ENCODE data around the gene CDK16.

The CDK16 gene

DNA sequence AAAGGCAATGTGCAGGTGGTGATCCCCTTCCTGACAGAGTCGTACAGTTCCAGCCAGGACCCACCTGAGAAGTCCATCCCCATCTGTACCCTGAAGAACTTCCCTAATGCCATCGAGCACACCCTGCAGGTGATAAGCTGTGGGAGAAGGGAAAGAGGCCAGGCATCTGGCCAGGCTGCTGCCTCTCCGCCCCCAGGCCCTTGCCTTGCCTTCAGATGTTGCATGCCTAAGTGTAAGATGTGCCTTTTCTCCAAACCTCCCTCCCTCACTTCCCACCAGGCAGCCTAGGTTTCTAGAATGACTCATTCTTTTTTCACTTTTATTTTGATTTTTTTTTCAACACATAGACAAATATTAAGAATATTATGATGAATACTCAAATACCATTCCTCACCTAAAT is 12.2 kb upstream of the CDK16 start:
- H3K9me3 Mint-ChIP-seq = no peaks in the 10 kb centered on the region
- ATAC-seq (replicated peaks) = no peak
- H3K4me3 Mint-ChIP-seq = no peak overlapping the region
- H3K4me1 Mint-ChIP-seq = peaks cover 0 to 7% of the 10 kb centered on the region in 2 donors
- no peak overlapping the region for H3K27ac Mint-ChIP-seq
- peaks cover 21 to 78% of the 10 kb centered on the region in 2 donors for H3K36me3 Mint-ChIP-seq
- H3K27me3 Mint-ChIP-seq = no peaks in the 10 kb centered on the region
- DNase-seq = no peak

- H3K27ac Mint-ChIP-seq = no peak overlapping the region
- H3K9me3 Mint-ChIP-seq = no peaks in the 10 kb centered on the region
- peaks cover 0 to 8% of the 10 kb centered on the region in 2 donors for H3K4me1 Mint-ChIP-seq
- DNase-seq (no peak), ATAC-seq (replicated peaks) (no peak)
- H3K4me3 Mint-ChIP-seq = no peak overlapping the region
- H3K27me3 Mint-ChIP-seq = no peaks in the 10 kb centered on the region
- H3K36me3 Mint-ChIP-seq = peaks cover 23 to 78% of the 10 kb centered on the region in 2 donors
Observed at GRCh38 chrX:47208108-47208507, 10.4 kb upstream of the CDK16 start.

- ATAC-seq (replicated peaks) (no peak), DNase-seq (no peak)
- peaks cover 26 to 75% of the 10 kb centered on the region in 2 donors for H3K36me3 Mint-ChIP-seq
- H3K27me3 Mint-ChIP-seq = no peaks in the 10 kb centered on the region
- H3K27ac Mint-ChIP-seq = no peak overlapping the region
- no peaks in the 10 kb centered on the region for H3K9me3 Mint-ChIP-seq
- peaks cover 0 to 8% of the 10 kb centered on the region in 2 donors for H3K4me1 Mint-ChIP-seq
- no peak overlapping the region for H3K4me3 Mint-ChIP-seq
Observed at GRCh38 chrX:47209508-47210238, 8.8 kb upstream of the CDK16 start.

- no peak overlapping the region for H3K27ac Mint-ChIP-seq
- DNase-seq (no peak), ATAC-seq (replicated peaks) (no peak)
- no peak overlapping the region for H3K4me3 Mint-ChIP-seq
- H3K36me3 Mint-ChIP-seq = peaks cover 22 to 72% of the 10 kb centered on the region in 2 donors
- H3K9me3 Mint-ChIP-seq = no peaks in the 10 kb centered on the region
- peaks cover 0 to 5% of the 10 kb centered on the region in 2 donors for H3K4me1 Mint-ChIP-seq
- H3K27me3 Mint-ChIP-seq = no peaks in the 10 kb centered on the region
Observed at GRCh38 chrX:47210661-47211425, 7.6 kb upstream of the CDK16 start.

DNA sequence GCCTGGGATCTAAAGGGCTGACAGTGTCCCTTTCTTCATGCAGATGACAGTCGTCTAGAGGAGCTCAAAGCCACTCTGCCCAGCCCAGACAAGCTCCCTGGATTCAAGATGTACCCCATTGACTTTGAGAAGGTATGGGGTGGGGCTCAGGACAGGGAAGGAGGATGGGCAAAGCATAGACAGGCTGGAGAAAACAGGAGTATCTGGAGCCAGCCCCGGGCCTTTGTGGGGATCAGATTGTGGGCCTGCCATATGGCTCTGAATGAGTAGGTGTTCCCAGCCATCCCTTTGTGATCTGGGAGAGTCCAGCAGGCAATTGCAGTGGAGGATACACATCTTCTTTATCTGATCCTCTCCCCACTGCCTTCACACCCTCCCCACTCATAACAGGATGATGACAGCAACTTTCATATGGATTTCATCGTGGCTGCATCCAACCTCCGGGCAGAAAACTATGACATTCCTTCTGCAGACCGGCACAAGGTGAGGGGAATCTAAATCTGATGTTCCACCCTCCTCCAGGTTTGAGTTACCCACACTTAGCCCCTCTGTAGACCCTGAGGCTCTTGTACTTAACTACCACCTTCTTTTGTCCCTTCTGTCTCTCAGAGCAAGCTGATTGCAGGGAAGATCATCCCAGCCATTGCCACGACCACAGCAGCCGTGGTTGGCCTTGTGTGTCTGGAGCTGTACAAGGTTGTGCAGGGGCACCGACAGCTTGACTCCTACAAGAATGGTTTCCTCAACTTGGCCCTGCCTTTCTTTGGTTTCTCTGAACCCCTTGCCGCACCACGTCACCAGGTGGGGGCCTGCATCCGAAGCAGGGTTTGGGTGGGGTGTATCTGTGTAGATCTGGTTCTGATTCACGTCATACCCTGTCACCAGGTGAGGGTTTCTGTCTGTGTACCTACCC is 5.8 kb upstream of the CDK16 start:
- no peaks in the 10 kb centered on the region for H3K9me3 Mint-ChIP-seq
- no peak overlapping the region for H3K4me3 Mint-ChIP-seq
- H3K27ac Mint-ChIP-seq = no peak overlapping the region
- no peaks in the 10 kb centered on the region for H3K27me3 Mint-ChIP-seq
- peaks cover 15 to 22% of the 10 kb centered on the region in 2 donors for H3K4me1 Mint-ChIP-seq
- peaks cover 34 to 68% of the 10 kb centered on the region in 2 donors for H3K36me3 Mint-ChIP-seq
- ATAC-seq (replicated peaks) = no peak
- no peak for DNase-seq

- Mint-ChIP-seq H3K4me1 (peaks cover 22 to 27% of the 10 kb centered on the region in 2 donors), H3K27me3 (no peaks in the 10 kb centered on the region), H3K36me3 (peaks cover 36 to 71% of the 10 kb centered on the region in 2 donors), H3K9me3 (no peaks in the 10 kb centered on the region), H3K4me3 (no peak overlapping the region), H3K27ac (no peak overlapping the region)
- no peak for DNase-seq
- no peak for ATAC-seq (replicated peaks)
Observed at GRCh38 chrX:47214435-47215077, 3.9 kb upstream of the CDK16 start.

- H3K27ac Mint-ChIP-seq = no peak overlapping the region
- no peak for DNase-seq
- H3K27me3 Mint-ChIP-seq = no peaks in the 10 kb centered on the region
- peaks cover 36 to 70% of the 10 kb centered on the region in 2 donors for H3K36me3 Mint-ChIP-seq
- no peak for ATAC-seq (replicated peaks)
- no peaks in the 10 kb centered on the region for H3K9me3 Mint-ChIP-seq
- H3K4me3 Mint-ChIP-seq = no peak overlapping the region
- H3K4me1 Mint-ChIP-seq = peaks cover 31 to 33% of the 10 kb centered on the region in 2 donors
Observed at GRCh38 chrX:47215291-47215900, 3.1 kb upstream of the CDK16 start.

DNA sequence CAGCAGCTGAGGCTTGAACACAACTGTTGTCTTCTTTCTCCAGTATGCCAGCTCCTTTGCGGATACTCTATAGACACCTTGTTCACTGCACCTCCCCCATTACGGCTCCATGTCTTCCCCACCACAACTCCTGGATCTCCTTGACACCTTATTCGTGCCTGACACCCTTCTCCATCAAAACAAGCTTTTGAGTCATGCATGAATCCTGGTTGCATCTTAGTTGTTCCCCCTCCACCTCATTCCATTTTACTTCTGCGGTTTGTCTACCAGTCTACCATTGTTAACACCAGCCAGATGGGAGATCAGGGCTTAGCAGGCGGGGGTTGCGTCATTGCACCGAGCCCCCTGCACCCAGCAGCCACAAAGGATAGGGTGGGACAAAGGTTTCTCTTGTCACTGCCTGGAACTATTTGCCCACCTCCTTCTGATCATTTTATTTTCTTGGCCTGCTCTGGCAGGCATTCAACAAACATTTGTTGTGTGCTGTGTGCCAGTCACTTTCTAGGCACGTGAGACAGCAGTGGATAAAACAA is 2.0 kb upstream of the CDK16 start:
- Mint-ChIP-seq H3K36me3 (peaks cover 33 to 65% of the 10 kb centered on the region in 2 donors), H3K4me3 (peak overlapping the region; percentile 90 to 98), H3K9me3 (no peaks in the 10 kb centered on the region), H3K27me3 (no peaks in the 10 kb centered on the region), H3K27ac (peak overlapping the region; percentile 99), H3K4me1 (peaks cover 38 to 41% of the 10 kb centered on the region in 2 donors)
- DNase-seq (no peak), ATAC-seq (replicated peaks) (no peak)

GRCh38 chrX:47217121-47217851 is 1.2 kb upstream of the CDK16 start:
- DNase-seq (no peak), ATAC-seq (replicated peaks) (no peak)
- H3K36me3 Mint-ChIP-seq = peaks cover 30 to 61% of the 10 kb centered on the region in 2 donors
- peak overlapping the region; percentile 99 for H3K27ac Mint-ChIP-seq
- no peaks in the 10 kb centered on the region for H3K9me3 Mint-ChIP-seq
- H3K4me1 Mint-ChIP-seq = peaks cover 39 to 41% of the 10 kb centered on the region in 2 donors
- H3K4me3 Mint-ChIP-seq = peak overlapping the region; percentile 90 to 98
- H3K27me3 Mint-ChIP-seq = no peaks in the 10 kb centered on the region

DNA sequence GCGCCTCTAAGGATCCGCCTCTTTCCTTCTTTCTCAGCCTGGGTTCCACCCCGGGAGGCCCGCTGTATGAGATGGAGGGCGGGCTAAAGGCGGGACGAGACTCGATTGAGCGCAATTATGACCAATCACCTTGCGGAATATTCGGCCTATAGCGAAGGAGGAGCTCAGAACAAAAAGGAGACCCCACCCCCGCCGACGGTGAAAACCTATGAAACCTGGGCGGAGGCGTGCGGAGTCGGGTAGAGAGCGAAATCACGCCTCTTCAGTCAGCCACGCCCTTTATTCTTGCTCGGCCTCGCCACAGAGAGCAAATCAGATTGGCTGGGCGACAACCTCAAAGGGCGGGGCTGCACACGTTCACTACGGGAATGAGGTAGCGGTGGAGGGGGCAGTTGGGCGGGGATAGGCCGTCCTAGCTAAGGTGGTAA is 615 bp upstream of the CDK16 start:
- peak; percentile 87 to 88 for ATAC-seq (replicated peaks)
- Mint-ChIP-seq H3K9me3 (no peaks in the 10 kb centered on the region), H3K27me3 (no peaks in the 10 kb centered on the region), H3K27ac (peak overlapping the region; percentile 99), H3K4me1 (peaks cover 40 to 41% of the 10 kb centered on the region in 2 donors), H3K36me3 (peaks cover 27 to 58% of the 10 kb centered on the region in 2 donors), H3K4me3 (peak overlapping the region; percentile 90 to 98)
- peak; percentile 99 for DNase-seq

DNA sequence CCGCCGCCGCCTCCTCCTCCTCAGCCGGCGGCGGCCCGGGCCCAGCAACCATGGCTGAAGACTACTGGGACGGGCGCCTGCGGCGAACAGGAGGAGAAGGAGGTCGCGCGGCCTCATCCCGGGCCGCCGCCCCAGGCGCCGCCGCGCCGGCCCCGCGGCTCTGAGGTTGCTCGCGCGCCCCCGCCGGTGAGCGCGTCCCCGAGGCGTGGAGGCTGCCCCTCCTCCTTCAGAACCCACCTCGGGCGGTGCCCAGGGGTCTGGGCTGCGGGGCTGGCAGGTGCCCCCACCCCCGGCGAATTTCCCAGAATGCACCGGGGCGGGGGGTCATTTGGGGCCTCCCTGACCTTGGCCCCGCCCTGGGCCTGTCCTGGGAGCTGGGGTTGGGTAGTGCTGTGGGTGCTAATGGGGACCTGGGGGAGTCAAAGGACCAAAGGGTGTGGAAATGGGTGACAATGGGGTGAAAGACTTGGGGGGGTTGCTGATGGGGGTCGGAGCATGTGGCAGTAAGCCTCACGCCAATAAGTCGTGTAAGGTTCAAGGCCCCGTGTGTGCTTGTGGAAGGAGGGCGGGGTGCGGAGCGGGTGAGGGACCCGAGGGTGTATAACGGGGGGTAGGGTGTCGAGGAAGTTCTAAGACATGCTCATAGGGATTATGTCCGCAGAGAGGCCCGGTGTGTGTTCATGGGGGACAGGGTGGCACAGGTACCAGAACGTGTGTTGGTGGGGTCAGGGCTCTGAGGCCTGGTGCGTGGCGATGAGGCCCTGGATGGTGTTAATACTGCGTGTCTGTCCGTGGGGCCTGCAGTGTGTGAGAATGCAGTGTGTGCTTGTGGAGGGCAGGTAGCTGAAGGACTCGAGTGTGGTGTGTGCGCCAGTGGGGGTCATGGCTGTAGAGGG is 687 bp downstream of the CDK16 start:
- H3K27ac Mint-ChIP-seq = peak overlapping the region; percentile 79
- ATAC-seq (replicated peaks) (peak; percentile 1 to 4), DNase-seq (peak; percentile 42)

DNA sequence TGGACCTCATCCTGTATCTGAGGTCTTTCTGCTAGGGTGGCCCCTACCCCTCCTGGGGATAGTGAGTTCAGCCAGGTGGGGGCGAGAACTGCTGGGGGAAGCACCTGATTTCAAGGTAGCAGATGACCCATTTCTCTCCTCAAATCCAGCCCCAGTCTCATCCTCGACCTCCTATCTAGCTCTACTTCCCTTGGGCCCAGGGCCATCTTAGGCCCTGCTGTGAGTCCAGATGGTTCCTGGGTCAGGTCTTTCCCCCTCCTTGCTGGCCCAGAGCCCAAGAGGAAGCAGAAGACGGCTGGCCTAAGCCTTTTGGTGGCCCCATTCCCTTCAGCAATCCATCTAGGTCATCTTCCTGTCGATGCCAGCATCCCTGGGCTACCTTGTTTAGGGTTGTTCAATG is 3.3 kb downstream of the CDK16 start:
- no peak overlapping the region for H3K27ac Mint-ChIP-seq
- DNase-seq = no peak
- H3K36me3 Mint-ChIP-seq = peaks cover 27 to 59% of the 10 kb centered on the region in 2 donors

More for the DNA sequence above, 687 bp downstream of the CDK16 start:
- Mint-ChIP-seq H3K36me3 (peaks cover 25 to 58% of the 10 kb centered on the region in 2 donors), H3K27me3 (no peaks in the 10 kb centered on the region), H3K4me3 (peak overlapping the region; percentile 90 to 98), H3K4me1 (peaks cover 40 to 41% of the 10 kb centered on the region in 2 donors), H3K9me3 (no peaks in the 10 kb centered on the region)

More for the DNA sequence above, 3.3 kb downstream of the CDK16 start:
- Mint-ChIP-seq H3K4me1 (peaks cover 32 to 33% of the 10 kb centered on the region in 2 donors), H3K4me3 (no peak overlapping the region), H3K9me3 (no peaks in the 10 kb centered on the region), H3K27me3 (no peaks in the 10 kb centered on the region)
- ATAC-seq (replicated peaks) = no peak
